ENCODE measurements around the gene GMPR2.
A peak's percentile ranks its signal among the peaks of the same experiment; 100 is the strongest.

The GMPR2 gene

GRCh38 chr14:24232645-24233537, at the start of gene GMPR2:
TSS of gene GMPR2 (plus strand) at chr14:24232929. CDS start at chr14:24233254, 325 bp downstream.
- no peak for DNase-seq (ENCODE audit: low read depth)

GRCh38 chr14:24183014-24183481, 49.7 kb upstream of the GMPR2 start:
- DNase-seq (ENCODE audit: low read depth): no peak

- DNase-seq (ENCODE audit: low read depth): no peak
These were observed 48.4 kb upstream of the GMPR2 start for GRCh38 chr14:24184104-24184970.

- no peak for DNase-seq (ENCODE audit: low read depth)
These were observed 47.7 kb upstream of the GMPR2 start for GRCh38 chr14:24185026-24185425.

GRCh38 chr14:24185741-24186140, 47.0 kb upstream of the GMPR2 start:
- no peak for DNase-seq (ENCODE audit: low read depth)

GRCh38 chr14:24186831-24187538, 45.7 kb upstream of the GMPR2 start:
- no peak for DNase-seq (ENCODE audit: low read depth)

GRCh38 chr14:24187539-24187915, 45.2 kb upstream of the GMPR2 start:
- no peak for DNase-seq (ENCODE audit: low read depth)

GRCh38 chr14:24188251-24189058, 44.3 kb upstream of the GMPR2 start, which contains the start of gene IPO4:
TSS of gene IPO4 (minus strand) at chr14:24188816. CDS start at chr14:24188787, 29 bp downstream.
- peak; percentile 94 for DNase-seq (ENCODE audit: low read depth)

- no peak for DNase-seq (ENCODE audit: low read depth)
These were observed 43.7 kb upstream of the GMPR2 start for GRCh38 chr14:24189059-24189375.

GRCh38 chr14:24189460-24189859, 43.3 kb upstream of the GMPR2 start:
- no peak for DNase-seq (ENCODE audit: low read depth)

GRCh38 chr14:24190416-24190815, 42.3 kb upstream of the GMPR2 start:
- DNase-seq (ENCODE audit: low read depth): no peak

- no peak for DNase-seq (ENCODE audit: low read depth)
These were observed 39.8 kb upstream of the GMPR2 start for GRCh38 chr14:24192933-24193332.

- no peak for DNase-seq (ENCODE audit: low read depth)
These were observed 38.4 kb upstream of the GMPR2 start for GRCh38 chr14:24194186-24194872.

- no peak for DNase-seq (ENCODE audit: low read depth)
These were observed 37.9 kb upstream of the GMPR2 start for GRCh38 chr14:24194873-24195185.

- peak; percentile 80 for DNase-seq (ENCODE audit: low read depth)
These were observed 37.3 kb upstream of the GMPR2 start, which contains the start of gene TM9SF1 for GRCh38 chr14:24195186-24196070. TSS of gene TM9SF1 (minus strand) at chr14:24195441. CDS start at chr14:24195019, 422 bp downstream.

- no peak for DNase-seq (ENCODE audit: low read depth)
These were observed 36.4 kb upstream of the GMPR2 start for GRCh38 chr14:24196071-24197055.

- DNase-seq (ENCODE audit: low read depth): no peak
These were observed 35.7 kb upstream of the GMPR2 start for GRCh38 chr14:24197056-24197450.

- DNase-seq (ENCODE audit: low read depth): no peak
These were observed 33.8 kb upstream of the GMPR2 start for GRCh38 chr14:24198814-24199524.

All from T-helper 22 cell (primary cell).